GM08714 (cell line): Measurements from ENCODE around the gene TRAPPC8.

Experiments
- H3K4me3 ChIP-seq: fragments of 200-500 bp; sonication (Bioruptor generic); 2 replicates; pipeline ENCODE4 v1.5.1; 2014; ENCODE audit warnings: mild to moderate bottlenecking, low read length, inconsistent platforms
- ZNF274 ChIP-seq: IDR thresholded peaks from 2 replicates; pipeline ENCODE4 v1.6.1; 2012; ENCODE audit warnings: mild to moderate bottlenecking, low read depth, low read length

The TRAPPC8 gene

GRCh38 chr18:31798399-31798798 is 144.5 kb downstream of the TRAPPC8 start:
- TF ChIP-seq ZNF274, result no peak
- H3K4me3 ChIP-seq, result no peak overlapping the region

- no peak for TF ChIP-seq ZNF274
- H3K4me3 ChIP-seq, result no peak overlapping the region
Measured at GRCh38 chr18:31795747-31796146, 147.2 kb downstream of the TRAPPC8 start.

GRCh38 chr18:31793531-31793930 is 149.4 kb downstream of the TRAPPC8 start:
- H3K4me3 ChIP-seq, result no peak overlapping the region
- no peak for TF ChIP-seq ZNF274

- no peak for TF ChIP-seq ZNF274
- no peak overlapping the region for H3K4me3 ChIP-seq
Measured at GRCh38 chr18:31792580-31792911, 150.4 kb downstream of the TRAPPC8 start.

- no peak for TF ChIP-seq ZNF274
- no peak overlapping the region for H3K4me3 ChIP-seq
Measured at GRCh38 chr18:31791817-31792579, 150.9 kb downstream of the TRAPPC8 start.

- H3K4me3 ChIP-seq, result no peak overlapping the region
- no peak for TF ChIP-seq ZNF274
Measured at GRCh38 chr18:31789409-31789808, 153.5 kb downstream of the TRAPPC8 start.

- TF ChIP-seq ZNF274, result no peak
Measured at GRCh38 chr18:31783059-31783458, 159.9 kb downstream of the TRAPPC8 start.

More at GRCh38 chr18:31783059-31783458, 159.9 kb downstream of the TRAPPC8 start:
- H3K4me3 ChIP-seq, result no peak overlapping the region
